Neural cell (in vitro differentiated cells): Measurements from ENCODE around the gene IFI6. TPM values are rescaled to one million over a fixed set of nuclear protein-coding genes. Genes with fewer than 3 reads are reported as not detected.

ENCODE experiments used
- H2AFZ ChIP-seq: fragments of 200-600, 300-800 bp; sonication (generic), shearing (Covaris generic); 2 replicates; pipeline ENCODE4 v1.6.0; 2014; ENCODE audit warnings: low read depth, mild to moderate bottlenecking, antibody characterized with exemption, low read length, moderate library complexity
- H3F3A ChIP-seq: fragments of 200-600 bp; shearing (Covaris generic); 2 replicates; pipeline ENCODE4 v1.6.1; 2016; ENCODE audit warnings: mild to moderate bottlenecking, moderate library complexity, mixed read lengths, antibody characterized with exemption, low read length; ENCODE audit not compliant: insufficient read depth, poor library complexity, severe bottlenecking
- H3K27ac ChIP-seq: fragments of 200-600, 300-800 bp; sonication (generic), shearing (Covaris generic); 2 replicates; pipeline ENCODE4 v1.5.1; 2014; ENCODE audit warnings: mild to moderate bottlenecking, low read length, moderate library complexity
- H3K27me3 ChIP-seq: fragments of 300-800, 200-600 bp; sonication (generic), shearing (Covaris generic); 2 replicates; pipeline ENCODE4 v1.6.0; 2014; ENCODE audit warnings: mild to moderate bottlenecking, low read depth, low read length, moderate library complexity; ENCODE audit not compliant: insufficient read depth
- H3K36me3 ChIP-seq: fragments of 300-800, 200-600 bp; sonication (generic), shearing (Covaris generic); 2 replicates; pipeline ENCODE4 v1.5.1; 2014; ENCODE audit warnings: mild to moderate bottlenecking, antibody characterized with exemption, low read length, moderate library complexity; ENCODE audit not compliant: insufficient read depth
- H3K4me2 ChIP-seq: fragments of 300-800, 200-600 bp; sonication (generic), shearing (Covaris generic); 2 replicates; pipeline ENCODE4 v1.6.0; 2014; ENCODE audit warnings: mild to moderate bottlenecking, low read length
- H3K4me3 ChIP-seq: fragments of 300-800, 200-600 bp; sonication (generic), shearing (Covaris generic); 2 replicates; pipeline ENCODE4 v1.5.1; 2014; ENCODE audit warnings: mild to moderate bottlenecking, low read length, moderate library complexity
- H3K79me2 ChIP-seq: fragments of 200-600 bp; shearing (Covaris generic); replicated peaks from 2 replicates; pipeline ENCODE4 v1.6.0; 2014; ENCODE audit warnings: mild to moderate bottlenecking, low read length, moderate library complexity; ENCODE audit not compliant: insufficient read depth
- H3K9ac ChIP-seq: fragments of 300-800, 200-600 bp; sonication (generic), shearing (Covaris generic); 2 replicates; pipeline ENCODE4 v1.6.1; 2016; ENCODE audit warnings: mild to moderate bottlenecking, low read length, mixed read lengths
- H3K9me2 ChIP-seq: fragments of 200-600 bp; shearing (Covaris generic); 2 replicates; pipeline ENCODE4 v1.6.1; 2016; ENCODE audit warnings: mild to moderate bottlenecking, low read length, mixed read lengths; ENCODE audit not compliant: insufficient read depth
- H3K9me3 ChIP-seq: fragments of 200-600, 300-800 bp; sonication (generic), shearing (Covaris generic); 2 replicates; pipeline ENCODE4 v1.6.1; 2016; ENCODE audit warnings: mild to moderate bottlenecking, mixed run types, low read length, moderate library complexity, mixed read lengths
- H4K20me1 ChIP-seq: fragments of 200-600 bp; shearing (Covaris generic); 2 replicates; pipeline ENCODE4 v1.6.1; 2016; ENCODE audit warnings: mild to moderate bottlenecking, mixed run types; ENCODE audit not compliant: insufficient read depth
- EP300 ChIP-seq: fragments of 450-650 bp; conservative IDR thresholded peaks from 2 replicates; pipeline ENCODE4 v1.6.1; 2014; ENCODE audit warnings: antibody characterized with exemption, mild to moderate bottlenecking, moderate library complexity; ENCODE audit not compliant: poor library complexity, severe bottlenecking
- EZH2 ChIP-seq: fragments of 200-600, 300-800 bp; shearing (Covaris generic), sonication (generic); IDR thresholded peaks from 2 replicates; pipeline ENCODE4 v1.6.1; 2014; ENCODE audit warnings: antibody characterized with exemption, low read length, borderline replicate concordance, mild to moderate bottlenecking; ENCODE audit not compliant: insufficient read depth, poor library complexity, severe bottlenecking
- MXI1 ChIP-seq: fragments of 450-650 bp; conservative IDR thresholded peaks from 2 replicates; pipeline ENCODE4 v1.6.1; 2014; ENCODE audit warnings: antibody characterized with exemption, mild to moderate bottlenecking; ENCODE audit not compliant: poor library complexity, severe bottlenecking
- POLR2AphosphoS5 ChIP-seq: IDR thresholded peaks from 2 replicates; pipeline ENCODE4 v1.6.1; 2012
- RAD21 ChIP-seq: fragments of 450-650 bp; conservative IDR thresholded peaks from 2 replicates; pipeline ENCODE4 v1.6.1; 2014; ENCODE audit warnings: antibody characterized with exemption, mild to moderate bottlenecking, moderate library complexity
- SMC3 ChIP-seq: fragments of 450-650 bp; conservative IDR thresholded peaks from 2 replicates; pipeline ENCODE4 v1.6.1; 2014; ENCODE audit warnings: antibody characterized with exemption, mild to moderate bottlenecking, moderate library complexity; ENCODE audit not compliant: poor library complexity
- TAF1 ChIP-seq: IDR thresholded peaks from 2 replicates; pipeline ENCODE4 v1.6.1; 2012; ENCODE audit warnings: low read depth
- polyA plus RNA-seq: library from polyadenylated mRNA; depleted of rRNA; stranded (reverse); fragments of >200 nt; gene quantifications from 2 replicates; pipeline ENCODE4 v1.2.3, GENCODE V29; 2014
- TF ChIP-seq, protein P1 (sequence below): IDR thresholded peaks from 2 replicates; pipeline ENCODE4 v1.6.1; 2012; ENCODE audit warnings: borderline replicate concordance
- TF ChIP-seq, protein P2 (sequence below): fragments of 450-650 bp; IDR thresholded peaks from 2 replicates; pipeline ENCODE4 v1.5.1; 2014; ENCODE audit warnings: antibody characterized with exemption, mild to moderate bottlenecking, moderate library complexity; ENCODE audit not compliant: poor library complexity, severe bottlenecking

IFI6 gene
- polyA plus RNA-seq, 1 donor from 2014 or later, result 0.35 TPM

- Histone ChIP-seq H2AFZ (no peak overlapping the region), H3K79me2 (no peaks in the 10 kb centered on the region), H3K9me3 (no peaks in the 10 kb centered on the region), H3K4me3 (no peak overlapping the region), H3K9ac (no peak overlapping the region), H4K20me1 (no peaks in the 10 kb centered on the region), H3K4me2 (no peak overlapping the region), H3K27me3 (no peaks in the 10 kb centered on the region), H3F3A (no peaks in the 10 kb centered on the region), H3K36me3 (no peaks in the 10 kb centered on the region), H3K27ac (no peak overlapping the region), H3K9me2 (no peaks in the 10 kb centered on the region)
- TF ChIP-seq TAF1 (no peak), EP300 (no peak), EZH2 (no peak), RAD21 (no peak), MXI1 (no peak), SMC3 (no peak), POLR2AphosphoS5 (no peak)
- TF ChIP-seq, protein P1, sequence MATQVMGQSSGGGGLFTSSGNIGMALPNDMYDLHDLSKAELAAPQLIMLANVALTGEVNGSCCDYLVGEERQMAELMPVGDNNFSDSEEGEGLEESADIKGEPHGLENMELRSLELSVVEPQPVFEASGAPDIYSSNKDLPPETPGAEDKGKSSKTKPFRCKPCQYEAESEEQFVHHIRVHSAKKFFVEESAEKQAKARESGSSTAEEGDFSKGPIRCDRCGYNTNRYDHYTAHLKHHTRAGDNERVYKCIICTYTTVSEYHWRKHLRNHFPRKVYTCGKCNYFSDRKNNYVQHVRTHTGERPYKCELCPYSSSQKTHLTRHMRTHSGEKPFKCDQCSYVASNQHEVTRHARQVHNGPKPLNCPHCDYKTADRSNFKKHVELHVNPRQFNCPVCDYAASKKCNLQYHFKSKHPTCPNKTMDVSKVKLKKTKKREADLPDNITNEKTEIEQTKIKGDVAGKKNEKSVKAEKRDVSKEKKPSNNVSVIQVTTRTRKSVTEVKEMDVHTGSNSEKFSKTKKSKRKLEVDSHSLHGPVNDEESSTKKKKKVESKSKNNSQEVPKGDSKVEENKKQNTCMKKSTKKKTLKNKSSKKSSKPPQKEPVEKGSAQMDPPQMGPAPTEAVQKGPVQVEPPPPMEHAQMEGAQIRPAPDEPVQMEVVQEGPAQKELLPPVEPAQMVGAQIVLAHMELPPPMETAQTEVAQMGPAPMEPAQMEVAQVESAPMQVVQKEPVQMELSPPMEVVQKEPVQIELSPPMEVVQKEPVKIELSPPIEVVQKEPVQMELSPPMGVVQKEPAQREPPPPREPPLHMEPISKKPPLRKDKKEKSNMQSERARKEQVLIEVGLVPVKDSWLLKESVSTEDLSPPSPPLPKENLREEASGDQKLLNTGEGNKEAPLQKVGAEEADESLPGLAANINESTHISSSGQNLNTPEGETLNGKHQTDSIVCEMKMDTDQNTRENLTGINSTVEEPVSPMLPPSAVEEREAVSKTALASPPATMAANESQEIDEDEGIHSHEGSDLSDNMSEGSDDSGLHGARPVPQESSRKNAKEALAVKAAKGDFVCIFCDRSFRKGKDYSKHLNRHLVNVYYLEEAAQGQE, result no peak
- TF ChIP-seq, protein P2, sequence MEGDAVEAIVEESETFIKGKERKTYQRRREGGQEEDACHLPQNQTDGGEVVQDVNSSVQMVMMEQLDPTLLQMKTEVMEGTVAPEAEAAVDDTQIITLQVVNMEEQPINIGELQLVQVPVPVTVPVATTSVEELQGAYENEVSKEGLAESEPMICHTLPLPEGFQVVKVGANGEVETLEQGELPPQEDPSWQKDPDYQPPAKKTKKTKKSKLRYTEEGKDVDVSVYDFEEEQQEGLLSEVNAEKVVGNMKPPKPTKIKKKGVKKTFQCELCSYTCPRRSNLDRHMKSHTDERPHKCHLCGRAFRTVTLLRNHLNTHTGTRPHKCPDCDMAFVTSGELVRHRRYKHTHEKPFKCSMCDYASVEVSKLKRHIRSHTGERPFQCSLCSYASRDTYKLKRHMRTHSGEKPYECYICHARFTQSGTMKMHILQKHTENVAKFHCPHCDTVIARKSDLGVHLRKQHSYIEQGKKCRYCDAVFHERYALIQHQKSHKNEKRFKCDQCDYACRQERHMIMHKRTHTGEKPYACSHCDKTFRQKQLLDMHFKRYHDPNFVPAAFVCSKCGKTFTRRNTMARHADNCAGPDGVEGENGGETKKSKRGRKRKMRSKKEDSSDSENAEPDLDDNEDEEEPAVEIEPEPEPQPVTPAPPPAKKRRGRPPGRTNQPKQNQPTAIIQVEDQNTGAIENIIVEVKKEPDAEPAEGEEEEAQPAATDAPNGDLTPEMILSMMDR, result no peak
Measured at GRCh38 chr1:27689423-27690173, 17.6 kb upstream of the IFI6 start.

DNA sequence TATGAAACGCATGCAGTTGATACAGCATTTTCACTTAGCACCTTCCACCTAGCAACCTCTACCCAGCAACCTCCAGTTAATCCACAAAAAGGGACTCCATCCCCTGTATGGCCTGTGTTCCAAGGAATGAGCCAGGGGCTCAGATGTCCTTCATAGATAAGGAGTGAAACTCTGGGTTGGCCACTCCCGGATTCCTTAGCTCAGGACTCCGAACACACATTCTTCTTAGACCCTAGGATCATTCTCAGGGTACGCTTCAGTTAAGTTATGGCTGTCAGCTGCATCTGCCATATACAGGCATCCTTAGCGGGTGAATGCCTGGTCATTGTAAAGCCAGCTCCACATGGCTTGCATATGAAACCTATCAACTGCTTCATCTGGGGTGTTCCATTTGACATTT is 15.9 kb upstream of the IFI6 start:
- Histone ChIP-seq H3K36me3 (no peaks in the 10 kb centered on the region), H2AFZ (no peak overlapping the region), H3K27ac (no peak overlapping the region)

More for the DNA sequence above, 15.9 kb upstream of the IFI6 start:
- H3K9me2 ChIP-seq, result no peaks in the 10 kb centered on the region
- no peak overlapping the region for H3K4me3 ChIP-seq
- H3K9ac ChIP-seq, result no peak overlapping the region
- no peak for TF ChIP-seq RAD21
- no peak for TF ChIP-seq EP300
- TF ChIP-seq EZH2, result no peak
- TF ChIP-seq, protein P1, result no peak
- TF ChIP-seq TAF1, result no peak
- TF ChIP-seq, protein P2, result no peak
- no peak for TF ChIP-seq MXI1
- no peak for TF ChIP-seq POLR2AphosphoS5
- TF ChIP-seq SMC3, result no peak
- H3K9me3 ChIP-seq, result no peaks in the 10 kb centered on the region
- no peaks in the 10 kb centered on the region for H3K27me3 ChIP-seq
- no peaks in the 10 kb centered on the region for H3K79me2 ChIP-seq
- no peaks in the 10 kb centered on the region for H3F3A ChIP-seq
- no peak overlapping the region for H3K4me2 ChIP-seq
- no peaks in the 10 kb centered on the region for H4K20me1 ChIP-seq
